ENCODE results near the gene IARS2.

The IARS2 gene

DNA sequence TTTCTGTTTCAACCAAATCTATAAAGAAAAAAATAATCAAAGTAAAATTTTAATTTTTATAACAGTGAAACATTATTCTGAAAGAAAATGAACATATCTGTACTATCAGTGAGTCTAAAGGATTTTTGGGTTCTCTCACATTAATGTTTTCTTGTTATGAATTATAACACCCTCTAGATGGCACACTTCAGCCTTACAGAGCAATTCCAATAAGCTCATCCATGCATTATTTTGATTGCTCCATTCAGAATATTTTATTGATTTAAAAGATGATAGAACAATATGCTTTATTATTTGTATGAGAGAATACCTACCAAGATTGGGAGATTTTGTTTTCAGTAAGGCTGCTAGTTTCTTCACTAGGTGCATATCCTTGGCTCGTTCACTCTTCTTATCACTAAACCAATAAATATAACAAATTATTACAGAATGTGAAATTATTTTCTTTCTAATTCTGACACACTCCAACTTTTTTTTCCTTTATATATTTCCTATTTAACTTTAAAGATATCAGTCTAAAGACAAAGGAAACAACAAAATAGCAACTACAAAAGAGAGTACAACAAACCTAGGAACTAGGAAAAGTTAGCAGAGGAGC, 95.9 kb downstream of the IARS2 start:
- peaks cover 66% of the 10 kb centered on the region for H3K36me3 ChIP-seq (replicated peaks; ENCODE audit: low read depth, low read length)
- H3K4me3 ChIP-seq (ENCODE audit: low read length): no peak overlapping the region
- no peak overlapping the region for H3K9ac ChIP-seq (ENCODE audit: low read length)
- H3K9me3 ChIP-seq (ENCODE audit: insufficient read depth, low read length): no peaks in the 10 kb centered on the region
- H3K27ac ChIP-seq (ENCODE audit: low read length): no peak overlapping the region
- no peak for TF ChIP-seq EZH2phosphoT487 (IDR thresholded peaks at IDR 0.05; ENCODE audit: low read depth)
- TF ChIP-seq, protein P1, sequence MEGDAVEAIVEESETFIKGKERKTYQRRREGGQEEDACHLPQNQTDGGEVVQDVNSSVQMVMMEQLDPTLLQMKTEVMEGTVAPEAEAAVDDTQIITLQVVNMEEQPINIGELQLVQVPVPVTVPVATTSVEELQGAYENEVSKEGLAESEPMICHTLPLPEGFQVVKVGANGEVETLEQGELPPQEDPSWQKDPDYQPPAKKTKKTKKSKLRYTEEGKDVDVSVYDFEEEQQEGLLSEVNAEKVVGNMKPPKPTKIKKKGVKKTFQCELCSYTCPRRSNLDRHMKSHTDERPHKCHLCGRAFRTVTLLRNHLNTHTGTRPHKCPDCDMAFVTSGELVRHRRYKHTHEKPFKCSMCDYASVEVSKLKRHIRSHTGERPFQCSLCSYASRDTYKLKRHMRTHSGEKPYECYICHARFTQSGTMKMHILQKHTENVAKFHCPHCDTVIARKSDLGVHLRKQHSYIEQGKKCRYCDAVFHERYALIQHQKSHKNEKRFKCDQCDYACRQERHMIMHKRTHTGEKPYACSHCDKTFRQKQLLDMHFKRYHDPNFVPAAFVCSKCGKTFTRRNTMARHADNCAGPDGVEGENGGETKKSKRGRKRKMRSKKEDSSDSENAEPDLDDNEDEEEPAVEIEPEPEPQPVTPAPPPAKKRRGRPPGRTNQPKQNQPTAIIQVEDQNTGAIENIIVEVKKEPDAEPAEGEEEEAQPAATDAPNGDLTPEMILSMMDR (IDR thresholded peaks at IDR 0.05; ENCODE audit: low read depth, low read length): peak; percentile 62
- no peaks in the 10 kb centered on the region for H4K20me1 ChIP-seq (ENCODE audit: insufficient read depth, low read length)
- no peaks in the 10 kb centered on the region for H3K27me3 ChIP-seq (ENCODE audit: low read depth, low read length)
- H2AFZ ChIP-seq (ENCODE audit: low read depth, low read length): no peak overlapping the region
- no peaks in the 10 kb centered on the region for H3K79me2 ChIP-seq (ENCODE audit: low read length)
- H3K4me2 ChIP-seq (ENCODE audit: low read length): no peak overlapping the region
- H3K4me1 ChIP-seq (ENCODE audit: low read length): no peaks in the 10 kb centered on the region

DNA sequence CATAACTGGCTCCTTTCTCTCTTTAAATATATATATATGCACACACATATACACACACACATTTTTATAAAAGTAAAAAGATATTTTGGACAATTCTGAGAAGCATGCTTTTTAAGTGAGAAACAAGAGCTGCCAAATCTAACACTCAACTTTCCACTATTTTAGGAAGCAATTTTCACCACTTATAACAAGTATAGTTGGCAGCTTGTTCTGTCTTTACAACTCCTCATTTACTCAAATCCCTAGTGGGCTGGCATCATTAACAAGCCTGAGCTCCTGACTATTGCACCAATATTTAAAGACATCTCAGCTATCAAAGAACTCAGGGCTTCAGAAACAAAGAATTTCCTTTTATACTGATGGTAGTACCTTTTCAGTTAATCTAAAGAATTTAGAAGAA, 101.8 kb downstream of the IARS2 start:
- Histone ChIP-seq H3K36me3 (replicated peaks; ENCODE audit: low read depth, low read length) (peaks cover 65% of the 10 kb centered on the region), H2AFZ (ENCODE audit: low read depth, low read length) (no peak overlapping the region), H3K4me3 (ENCODE audit: low read length) (no peak overlapping the region), H3K79me2 (ENCODE audit: low read length) (no peaks in the 10 kb centered on the region), H4K20me1 (ENCODE audit: insufficient read depth, low read length) (no peaks in the 10 kb centered on the region), H3K4me1 (ENCODE audit: low read length) (no peaks in the 10 kb centered on the region), H3K27me3 (ENCODE audit: low read depth, low read length) (no peaks in the 10 kb centered on the region), H3K27ac (ENCODE audit: low read length) (no peak overlapping the region), H3K9me3 (ENCODE audit: insufficient read depth, low read length) (no peaks in the 10 kb centered on the region), H3K4me2 (ENCODE audit: low read length) (no peak overlapping the region), H3K9ac (ENCODE audit: low read length) (no peak overlapping the region)
- TF ChIP-seq EZH2phosphoT487 (IDR thresholded peaks at IDR 0.05; ENCODE audit: low read depth): no peak
- TF ChIP-seq, protein P1 (IDR thresholded peaks at IDR 0.05; ENCODE audit: low read depth, low read length): no peak
